Choroid plexus epithelial cell (primary cell): Measurements from ENCODE around the gene PLD1.
A peak's percentile ranks its signal among the peaks of the same experiment; 100 is the strongest.
"Not testable (repeated sequence)": the region's sequence is repeated elsewhere in the genome, so short reads cannot be mapped to it uniquely, and the experiment has no call there.

Source experiments
- DNase-seq: peaks from one replicate; pipeline ENCODE4 v3.0.0-alpha.2; 2010; ENCODE audit warnings: low read depth
- H3K4me3 ChIP-seq: 2 replicates; pipeline ENCODE4 v1.5.1; 2011; ENCODE audit warnings: low read depth, mild to moderate bottlenecking, control low read depth, low read length, moderate library complexity
- CTCF ChIP-seq: conservative IDR thresholded peaks from 2 replicates; pipeline ENCODE4 v1.5.1; 2011; ENCODE audit warnings: low read depth, mild to moderate bottlenecking, control low read depth, inconsistent platforms, low read length, moderate library complexity

PLD1 gene

GRCh38 chr3:171632766-171633165 is 177.5 kb downstream of the PLD1 start:
- TF ChIP-seq CTCF, result no peak
- DNase-seq, result no peak
- no peak overlapping the region for H3K4me3 ChIP-seq

GRCh38 chr3:171626799-171627198 is 183.5 kb downstream of the PLD1 start:
- H3K4me3 ChIP-seq, DNase-seq: not testable (repeated sequence)

- no peak overlapping the region for H3K4me3 ChIP-seq
- no peak for TF ChIP-seq CTCF
- no peak for DNase-seq
Measured at GRCh38 chr3:171622126-171622525, 188.2 kb downstream of the PLD1 start.

- DNase-seq, result peak; percentile 91
- no peak for TF ChIP-seq CTCF
- no peak overlapping the region for H3K4me3 ChIP-seq
Measured at GRCh38 chr3:171620825-171621434, 189.4 kb downstream of the PLD1 start.

- no peak for TF ChIP-seq CTCF
- no peak overlapping the region for H3K4me3 ChIP-seq
- no peak for DNase-seq
Measured at GRCh38 chr3:171616798-171617197, 193.5 kb downstream of the PLD1 start.

GRCh38 chr3:171615686-171616085 is 194.6 kb downstream of the PLD1 start:
- H3K4me3 ChIP-seq, result no peak overlapping the region
- DNase-seq, result peak; percentile 63
- TF ChIP-seq CTCF, result no peak

- no peak for DNase-seq
- TF ChIP-seq CTCF, result no peak
- H3K4me3 ChIP-seq, result no peak overlapping the region
Measured at GRCh38 chr3:171615281-171615680, 195.0 kb downstream of the PLD1 start.
